ENCODE measurements around the gene ELMO1. TPM values are rescaled to one million over a fixed set of nuclear protein-coding genes. Genes with fewer than 3 reads are reported as not detected.

The ELMO1 gene
- total and polyA plus RNA-seq, 2 experiments from 2014 or later = 6.5 to 24.9 TPM

- no peak overlapping the region for H3K4me3 ChIP-seq
- TF ChIP-seq STAT1 (IDR thresholded peaks at IDR 0.05; ENCODE audit: unreplicated experiment) = no peak
- TF ChIP-seq CTCF (conservative IDR thresholded peaks at IDR 0.05; ENCODE audit: low read depth in 2 of 2) = no peak
- TF ChIP-seq POLR2AphosphoS5 (IDR thresholded peaks at IDR 0.05; ENCODE audit: low read depth) = no peak
- no peak for TF ChIP-seq CREB1 (CRISPR knock-in tag; IDR thresholded peaks at IDR 0.05; ENCODE audit: low read depth)
- no peak for TF ChIP-seq ZNF462 (CRISPR knock-in tag; IDR thresholded peaks at IDR 0.05)
- no peak for TF ChIP-seq ZNF331 (CRISPR knock-in tag; IDR thresholded peaks at IDR 0.05; ENCODE audit: low read depth)
- TF ChIP-seq JUNB (IDR thresholded peaks at IDR 0.05; ENCODE audit: unreplicated experiment) = no peak
- no peak for TF ChIP-seq REST (IDR thresholded peaks at IDR 0.05; ENCODE audit: unreplicated experiment)
- TF ChIP-seq ZNF114 (CRISPR knock-in tag; IDR thresholded peaks at IDR 0.05) = no peak
- TF ChIP-seq EZH2 (IDR thresholded peaks at IDR 0.05; ENCODE audit: low read depth, unreplicated experiment) = no peak
- TF ChIP-seq EZH2phosphoT487 (IDR thresholded peaks at IDR 0.05; ENCODE audit: unreplicated experiment) = no peak
- TF ChIP-seq ETS1 (IDR thresholded peaks at IDR 0.05) = no peak
- no peak for TF ChIP-seq NANOG (IDR thresholded peaks at IDR 0.05; ENCODE audit: borderline replicate concordance)
- H3K4me2 ChIP-seq = no peak overlapping the region
- Mint-ChIP-seq H3K4me3 (no peak overlapping the region), H3K27ac (no peak overlapping the region), H3K36me3 (ENCODE audit: low read depth) (no peaks in the 10 kb centered on the region), H3K27me3 (ENCODE audit: insufficient read depth, low read depth, poor library complexity) (peaks cover 2% of the 10 kb centered on the region), H3K4me1 (peaks cover 28% of the 10 kb centered on the region), H3K9me3 (peaks cover 3% of the 10 kb centered on the region; the same call in 1 of the 3 replicates)
- H4K20me1 ChIP-seq (replicated peaks; ENCODE audit: insufficient read depth) = no peaks in the 10 kb centered on the region
- no peak overlapping the region for H3K27ac ChIP-seq (ENCODE audit: low read depth)
- no peaks in the 10 kb centered on the region for H3K36me3 ChIP-seq (ENCODE audit: insufficient read depth)
- H3K27me3 ChIP-seq (ENCODE audit: insufficient read depth) = no peaks in the 10 kb centered on the region
- DNase-seq (ENCODE audit: low spot score) = no peak
- H3K4me1 ChIP-seq (ENCODE audit: insufficient read depth) = peaks cover 31% of the 10 kb centered on the region
- no peaks in the 10 kb centered on the region for H3K79me2 ChIP-seq (replicated peaks; ENCODE audit: insufficient read depth)
- no peak for ATAC-seq
- H3F3A ChIP-seq (replicated peaks; ENCODE audit: low read depth) = no peaks in the 10 kb centered on the region
- H2AFZ ChIP-seq = no peak overlapping the region
- H3K9me2 ChIP-seq (ENCODE audit: insufficient read depth) = no peaks in the 10 kb centered on the region
These were observed 482.0 kb downstream of the ELMO1 start for GRCh38 chr7:36966636-36967035.

All from GM23338 (cell line).